OCI-LY3 (cell line): ENCODE results near the gene CCDC7.

Experiments used
- EZH2phosphoT487 ChIP-seq: fragments of 200-600 bp; shearing (Covaris generic); IDR thresholded peaks from 2 replicates; pipeline ENCODE4 v1.6.1; 2018; ENCODE audit warnings: antibody characterized with exemption, mixed run types, low read depth
- TF ChIP-seq, protein P1 (sequence below): fragments of 200-600, 300-600 bp; sonication (generic); IDR thresholded peaks from 2 replicates; pipeline ENCODE4 v1.5.1; 2014; ENCODE audit warnings: antibody characterized with exemption, low read length, low read depth

DNA sequence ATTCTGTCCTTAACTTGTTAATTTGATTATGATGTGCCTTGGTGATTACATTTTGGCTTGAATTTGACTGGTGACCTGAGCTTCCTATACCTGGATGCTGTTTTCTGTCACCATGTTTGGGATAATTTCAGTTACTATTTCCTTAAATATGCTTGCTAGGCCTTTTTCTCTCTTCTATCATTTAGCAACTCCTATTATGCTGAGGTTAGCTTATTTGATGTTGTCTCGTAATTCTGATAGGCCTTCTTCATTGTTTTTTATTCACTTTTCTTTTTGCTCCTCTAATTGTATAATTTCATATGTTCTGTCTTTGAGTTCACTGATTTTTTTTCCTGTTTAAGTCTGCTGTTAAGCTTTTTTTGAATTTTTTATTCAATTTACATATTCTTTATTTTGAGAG lies 327.2 kb downstream of the CCDC7 start:
- TF ChIP-seq, protein P1, sequence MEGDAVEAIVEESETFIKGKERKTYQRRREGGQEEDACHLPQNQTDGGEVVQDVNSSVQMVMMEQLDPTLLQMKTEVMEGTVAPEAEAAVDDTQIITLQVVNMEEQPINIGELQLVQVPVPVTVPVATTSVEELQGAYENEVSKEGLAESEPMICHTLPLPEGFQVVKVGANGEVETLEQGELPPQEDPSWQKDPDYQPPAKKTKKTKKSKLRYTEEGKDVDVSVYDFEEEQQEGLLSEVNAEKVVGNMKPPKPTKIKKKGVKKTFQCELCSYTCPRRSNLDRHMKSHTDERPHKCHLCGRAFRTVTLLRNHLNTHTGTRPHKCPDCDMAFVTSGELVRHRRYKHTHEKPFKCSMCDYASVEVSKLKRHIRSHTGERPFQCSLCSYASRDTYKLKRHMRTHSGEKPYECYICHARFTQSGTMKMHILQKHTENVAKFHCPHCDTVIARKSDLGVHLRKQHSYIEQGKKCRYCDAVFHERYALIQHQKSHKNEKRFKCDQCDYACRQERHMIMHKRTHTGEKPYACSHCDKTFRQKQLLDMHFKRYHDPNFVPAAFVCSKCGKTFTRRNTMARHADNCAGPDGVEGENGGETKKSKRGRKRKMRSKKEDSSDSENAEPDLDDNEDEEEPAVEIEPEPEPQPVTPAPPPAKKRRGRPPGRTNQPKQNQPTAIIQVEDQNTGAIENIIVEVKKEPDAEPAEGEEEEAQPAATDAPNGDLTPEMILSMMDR: no peak
- no peak for TF ChIP-seq EZH2phosphoT487
